Testis (tissue), 3 donors: ENCODE data around the gene SLC7A9. TPM values are rescaled to one million over a fixed set of nuclear protein-coding genes. Genes with fewer than 3 reads are reported as not detected.

Source experiments
- DNase-seq: peaks from one replicate; pipeline ENCODE4 v3.0.0-alpha.2; 2019
- H3K27ac ChIP-seq, 2 donors: fragments of 200-600 bp; sonication (generic); one replicate each; pipeline ENCODE4 v1.5.1; 2019
- H3K27me3 ChIP-seq: fragments of 200-600 bp; sonication (generic); one replicate; pipeline ENCODE4 v1.5.1; 2019
- H3K36me3 ChIP-seq: fragments of 200-600 bp; sonication (generic); one replicate; pipeline ENCODE4 v1.5.1; 2017; ENCODE audit warnings: low read depth; ENCODE audit errors: missing control alignments
- H3K4me1 ChIP-seq: fragments of 200-600 bp; sonication (generic); one replicate; pipeline ENCODE4 v1.5.1; 2019
- H3K4me3 ChIP-seq, 2 donors: fragments of 200-600 bp; sonication (generic); one replicate each; pipeline ENCODE4 v1.5.1; 2017 to 2019
- H3K9me3 ChIP-seq: fragments of 200-600 bp; sonication (generic); one replicate; pipeline ENCODE4 v1.5.1; 2017
- POLR2A ChIP-seq: fragments of 450-650 bp; IDR thresholded peaks from one replicate; pipeline ENCODE4 v1.6.1; 2017; ENCODE audit warnings: antibody characterized with exemption, mild to moderate bottlenecking, moderate library complexity
- WGBS, 2 donors: methylation state at CpG; one replicate each; pipeline ENCODE4 v1.1.5; 2018; 5-methylcytosine and 5-hydroxymethylcytosine counted together
- intact Hi-C: fragments of 100-400 bp; cut with DNase I; formaldehyde crosslinking; loops from one replicate; pipeline ENCODE4 v1.15.1; 2023; ENCODE audit warnings: low total_unique reads
- polyA plus RNA-seq: library from polyadenylated mRNA; stranded (reverse); fragments of 350-450 nt; fragmentation: Illumina TruSeq; extraction: RNeasy Lipid Tissue Mini Kit (QIAGEN cat#74804); gene quantifications from one replicate; pipeline ENCODE4 v1.2.3, GENCODE V29; 2014; ENCODE audit warnings: low read depth, low replicate concordance; ENCODE audit not compliant: insufficient read depth
- total RNA-seq, 2 donors: library from RNA; depleted of rRNA; stranded (reverse); fragments of >200 nt; gene quantifications; one replicate each; pipeline ENCODE4 v1.2.3, GENCODE V29; 2016
- TF ChIP-seq, protein P1 (sequence below), 3 experiments: fragments of 450-650 bp in 2 of 3; fragments of 200-600 bp in 1 of 3; sonication (generic) in 1 of 3; IDR thresholded peaks; one replicate each; pipeline ENCODE4 v1.5.1; 2016 to 2019; ENCODE audit warnings: antibody characterized with exemption in 3 of 3, mild to moderate bottlenecking in 2 of 3, moderate library complexity in 1 of 3

The SLC7A9 gene
- total and polyA plus RNA-seq, 3 donors from 2014 or later: 0.79 to 1.6 (median 1.2) TPM

DNA sequence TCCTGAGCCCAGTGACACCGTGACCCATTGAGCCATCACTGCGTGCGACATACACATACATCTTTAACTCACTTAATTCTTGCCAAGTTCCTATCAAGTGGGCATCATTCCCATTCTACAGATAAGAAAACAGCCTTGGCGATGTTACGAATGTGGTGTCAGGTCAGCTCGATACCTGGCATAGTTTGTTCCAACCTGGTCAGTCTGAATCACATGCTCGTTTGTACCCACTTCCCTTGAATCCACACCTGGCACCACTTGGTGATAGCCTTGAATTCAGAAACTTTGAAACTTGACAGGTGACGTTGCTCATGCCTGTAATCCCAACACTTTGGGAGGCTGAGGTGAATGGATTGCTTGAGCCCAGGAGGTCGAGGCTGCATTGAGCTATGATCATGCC, 59.1 kb downstream of the SLC7A9 start:
- H3K9me3 ChIP-seq: no peaks in the 10 kb centered on the region
- no peak overlapping the region for H3K27ac ChIP-seq
- H3K36me3 ChIP-seq: no peaks in the 10 kb centered on the region
- TF ChIP-seq POLR2A: no peak
- TF ChIP-seq, protein P1, sequence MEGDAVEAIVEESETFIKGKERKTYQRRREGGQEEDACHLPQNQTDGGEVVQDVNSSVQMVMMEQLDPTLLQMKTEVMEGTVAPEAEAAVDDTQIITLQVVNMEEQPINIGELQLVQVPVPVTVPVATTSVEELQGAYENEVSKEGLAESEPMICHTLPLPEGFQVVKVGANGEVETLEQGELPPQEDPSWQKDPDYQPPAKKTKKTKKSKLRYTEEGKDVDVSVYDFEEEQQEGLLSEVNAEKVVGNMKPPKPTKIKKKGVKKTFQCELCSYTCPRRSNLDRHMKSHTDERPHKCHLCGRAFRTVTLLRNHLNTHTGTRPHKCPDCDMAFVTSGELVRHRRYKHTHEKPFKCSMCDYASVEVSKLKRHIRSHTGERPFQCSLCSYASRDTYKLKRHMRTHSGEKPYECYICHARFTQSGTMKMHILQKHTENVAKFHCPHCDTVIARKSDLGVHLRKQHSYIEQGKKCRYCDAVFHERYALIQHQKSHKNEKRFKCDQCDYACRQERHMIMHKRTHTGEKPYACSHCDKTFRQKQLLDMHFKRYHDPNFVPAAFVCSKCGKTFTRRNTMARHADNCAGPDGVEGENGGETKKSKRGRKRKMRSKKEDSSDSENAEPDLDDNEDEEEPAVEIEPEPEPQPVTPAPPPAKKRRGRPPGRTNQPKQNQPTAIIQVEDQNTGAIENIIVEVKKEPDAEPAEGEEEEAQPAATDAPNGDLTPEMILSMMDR (IDR thresholded peaks at IDR 0.05): no peak
- intact Hi-C loops: no loop called here
- no peaks in the 10 kb centered on the region for H3K4me1 ChIP-seq
- 87 to 93% methylated on average over 9 of the region's 9 CpGs for WGBS, 2 donors
- no peaks in the 10 kb centered on the region for H3K27me3 ChIP-seq
- H3K4me3 ChIP-seq: no peak overlapping the region
- no peak for DNase-seq

DNA sequence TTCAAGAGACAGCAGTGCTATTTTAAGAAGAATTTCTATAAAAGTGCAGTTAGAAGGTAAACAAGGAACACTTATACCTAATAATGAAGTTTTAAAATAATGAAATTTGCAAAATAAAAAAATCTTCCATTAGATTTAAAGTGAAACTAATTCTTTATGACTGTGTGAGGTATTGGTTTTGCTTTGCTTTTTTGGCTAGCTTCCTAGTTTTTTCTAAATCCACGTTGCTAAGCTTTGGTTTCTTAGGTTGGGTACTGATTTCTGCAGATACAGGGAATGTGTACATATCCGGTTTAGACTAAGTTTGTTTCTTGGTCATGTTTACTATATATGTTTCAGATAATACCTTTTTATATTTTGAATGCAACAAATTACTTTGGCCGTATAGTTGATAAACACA, 59.8 kb downstream of the SLC7A9 start:
- DNase-seq: no peak
- H3K4me1 ChIP-seq: no peaks in the 10 kb centered on the region
- no peaks in the 10 kb centered on the region for H3K27me3 ChIP-seq
- no peak overlapping the region for H3K27ac ChIP-seq
- no peaks in the 10 kb centered on the region for H3K9me3 ChIP-seq
- TF ChIP-seq, protein P1 (IDR thresholded peaks at IDR 0.05): no peak
- no peak for TF ChIP-seq POLR2A
- no peak overlapping the region for H3K4me3 ChIP-seq
- intact Hi-C loops: no loop called here
- no peaks in the 10 kb centered on the region for H3K36me3 ChIP-seq
- 68 to 69% methylated on average over 3 of the region's 3 CpGs for WGBS, 2 donors

DNA sequence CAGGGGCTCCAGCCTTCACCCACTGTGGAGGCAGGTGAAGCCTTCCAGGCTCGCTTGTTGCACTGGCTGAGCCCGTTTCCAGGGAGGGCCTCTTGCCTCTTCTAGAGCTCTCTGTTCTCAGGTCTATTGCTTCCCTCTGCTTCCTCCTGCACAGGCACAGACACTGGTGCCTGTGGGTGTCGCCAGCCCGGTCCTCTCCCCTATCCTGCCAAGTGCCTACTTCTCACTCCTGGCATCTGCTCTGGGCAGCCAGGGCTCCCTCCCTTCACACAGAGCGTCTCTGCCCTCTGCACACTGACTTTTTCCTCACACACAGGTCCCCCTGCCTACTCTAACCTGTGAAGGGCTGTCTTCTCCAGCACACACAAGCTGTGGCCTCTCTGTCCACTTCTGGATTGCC, 60.3 kb downstream of the SLC7A9 start:
- DNase-seq: no peak
- intact Hi-C loops: no loop called here
- WGBS, 2 donors: 67 to 79% methylated on average over 5 of the region's 5 CpGs
- no peak for TF ChIP-seq POLR2A
- TF ChIP-seq, protein P1 (IDR thresholded peaks at IDR 0.05): no peak
- Histone ChIP-seq H3K4me3 (no peak overlapping the region), H3K27ac (no peak overlapping the region), H3K9me3 (no peaks in the 10 kb centered on the region), H3K27me3 (no peaks in the 10 kb centered on the region), H3K36me3 (no peaks in the 10 kb centered on the region), H3K4me1 (no peaks in the 10 kb centered on the region)

DNA sequence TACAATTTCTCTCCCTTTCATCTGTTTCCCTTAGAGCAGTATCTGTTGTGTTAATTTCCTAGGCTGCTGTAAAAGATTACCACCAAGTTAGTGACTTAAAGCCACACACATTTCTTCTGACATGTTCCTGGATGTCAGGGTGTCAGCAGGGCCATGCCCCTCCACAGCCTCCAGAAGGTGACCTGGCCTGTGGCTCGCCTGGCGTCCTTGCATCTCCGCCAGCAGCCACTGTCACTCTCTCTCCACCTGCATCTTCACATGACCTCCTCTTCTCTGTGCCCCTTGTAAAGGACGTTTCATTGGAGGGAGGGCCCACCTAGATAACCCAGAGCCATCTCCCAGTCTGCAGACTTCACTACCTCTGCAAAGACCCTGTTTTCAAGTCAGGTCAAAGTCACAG, 61.3 kb downstream of the SLC7A9 start:
- no peaks in the 10 kb centered on the region for H3K9me3 ChIP-seq
- TF ChIP-seq, protein P1 (IDR thresholded peaks at IDR 0.05): no peak
- TF ChIP-seq POLR2A: no peak
- intact Hi-C loops: no loop called here
- no peaks in the 10 kb centered on the region for H3K27me3 ChIP-seq
- DNase-seq: no peak
- H3K27ac ChIP-seq: no peak overlapping the region
- no peaks in the 10 kb centered on the region for H3K4me1 ChIP-seq
- H3K4me3 ChIP-seq: no peak overlapping the region
- WGBS, 2 donors: 72 to 91% methylated on average over 4 of the region's 4 CpGs
- no peaks in the 10 kb centered on the region for H3K36me3 ChIP-seq

DNA sequence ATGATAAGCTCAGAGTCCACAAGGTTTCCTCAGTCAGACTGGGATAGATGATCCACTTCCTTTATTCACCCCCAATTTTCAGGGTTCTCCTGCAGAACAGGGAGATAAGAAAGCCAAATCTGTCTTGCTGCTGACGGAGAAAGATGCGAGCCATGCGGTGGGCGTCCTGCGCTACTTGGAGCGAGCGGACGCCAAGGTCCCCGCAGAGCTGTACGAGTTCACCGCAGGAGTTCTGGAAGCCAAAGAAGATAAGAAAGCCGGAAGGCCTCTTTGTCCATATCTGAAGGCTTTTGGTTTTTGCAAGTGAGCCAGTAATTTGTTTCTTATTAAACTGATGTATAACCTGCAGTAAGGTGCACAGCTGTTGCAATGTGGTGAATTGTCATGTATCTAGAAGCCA, 66.7 kb downstream of the SLC7A9 start:
- Histone ChIP-seq H3K27ac (no peak overlapping the region), H3K9me3 (no peaks in the 10 kb centered on the region), H3K36me3 (no peaks in the 10 kb centered on the region), H3K4me1 (no peaks in the 10 kb centered on the region), H3K27me3 (no peaks in the 10 kb centered on the region), H3K4me3 (no peak overlapping the region)
- intact Hi-C loops: no loop called here
- 22 to 56% methylated on average over 12 of the region's 12 CpGs for whole genome bisulfite sequencing, 2 donors
- no peak for DNase-seq
- TF ChIP-seq POLR2A: no peak
- TF ChIP-seq, protein P1 (IDR thresholded peaks at IDR 0.05): no peak
